Middle frontal gyrus (tissue), 1 donor: ENCODE measurements around the gene COQ9.

Experiments
- DNase-seq: peaks from one replicate; pipeline ENCODE4 v3.0.0-alpha.2; 2015; ENCODE audit warnings: low spot score; ENCODE audit errors: extremely low spot score

COQ9 gene

GRCh38 chr16:57472665-57473060 lies 25.4 kb downstream of the COQ9 start:
- DNase-seq: no peak

- no peak for DNase-seq
Measured at GRCh38 chr16:57473176-57473840, 26.0 kb downstream of the COQ9 start.

GRCh38 chr16:57473906-57474305 lies 26.6 kb downstream of the COQ9 start:
- no peak for DNase-seq

GRCh38 chr16:57474671-57475661 lies 27.7 kb downstream of the COQ9 start:
- DNase-seq: no peak

- no peak for DNase-seq
Measured at GRCh38 chr16:57475711-57476339, 28.5 kb downstream of the COQ9 start.

GRCh38 chr16:57476546-57477410 lies 29.5 kb downstream of the COQ9 start:
- no peak for DNase-seq

- DNase-seq: no peak
Measured at GRCh38 chr16:57477531-57478202, 30.4 kb downstream of the COQ9 start.

- no peak for DNase-seq
Measured at GRCh38 chr16:57478396-57479204, 31.3 kb downstream of the COQ9 start.

- DNase-seq: no peak
Measured at GRCh38 chr16:57479205-57479975, 32.1 kb downstream of the COQ9 start.

- no peak for DNase-seq
Measured at GRCh38 chr16:57479976-57480753, 32.9 kb downstream of the COQ9 start.

GRCh38 chr16:57480754-57481230 lies 33.5 kb downstream of the COQ9 start:
- no peak for DNase-seq

GRCh38 chr16:57481421-57481820 lies 34.1 kb downstream of the COQ9 start:
- DNase-seq: no peak

GRCh38 chr16:57482845-57483545 lies 35.7 kb downstream of the COQ9 start:
- no peak for DNase-seq

- DNase-seq: no peak
Measured at GRCh38 chr16:57483725-57484514, 36.6 kb downstream of the COQ9 start.

GRCh38 chr16:57484515-57485005 lies 37.3 kb downstream of the COQ9 start:
- no peak for DNase-seq
